Common myeloid progenitor, CD34-positive (primary cell): ENCODE data around the gene INHBA.

Source experiments
- CTCF ChIA-PET: fragments of 350-600 bp; sonication (Branson Sonifier 250); formaldehyde crosslinking; loops from one replicate; lab custom pipeline; 2021; ENCODE audit warnings: antibody characterized with exemption; lab: Charles Lee
- POLR2A ChIA-PET: fragments of 350-600 bp; sonication (Branson Sonifier 250); formaldehyde crosslinking; loops from one replicate; lab custom pipeline; 2021; ENCODE audit warnings: antibody characterized with exemption; lab: Charles Lee
- DNase-seq, 3 donors: peaks; one replicate each; pipeline versions ENCODE4 v3.0.0 to v3.0.0-alpha.2; 2013
- H3K27ac ChIP-seq, 2 experiments: 1 replicate in 1 of 2; 2 replicates in 1 of 2; pipeline ENCODE4 v1.7.0; 2013; ENCODE audit warnings: inconsistent platforms in 2 of 2, low read length in 2 of 2, mild to moderate bottlenecking in 2 of 2, low read depth in 1 of 2, moderate library complexity in 1 of 2; ENCODE audit not compliant: severe bottlenecking in 2 of 2, insufficient read depth in 1 of 2, poor library complexity in 1 of 2
- H3K27me3 ChIP-seq, 5 experiments: replicated peaks in 2 of 5; 1 replicate in 3 of 5; 2 replicates in 2 of 5; pipeline versions ENCODE4 v1.6.1 to v1.7.0; 2013; ENCODE audit warnings: low read length in 4 of 5, mild to moderate bottlenecking in 2 of 5, moderate library complexity in 2 of 5, inconsistent platforms in 1 of 5; ENCODE audit not compliant: insufficient read depth in 5 of 5, control insufficient read depth in 4 of 5
- H3K36me3 ChIP-seq, 4 experiments: 1 replicate in 2 of 4; 2 replicates in 2 of 4; pipeline versions ENCODE4 v1.6.1 to v1.7.0; 2013; ENCODE audit warnings: low read length in 3 of 4, control low read depth in 1 of 4, mild to moderate bottlenecking in 1 of 4; ENCODE audit not compliant: control insufficient read depth in 4 of 4, insufficient read depth in 4 of 4
- H3K4me1 ChIP-seq, 4 experiments: 1 replicate in 3 of 4; 2 replicates in 1 of 4; pipeline versions ENCODE4 v1.6.1 to v1.7.1; 2013; ENCODE audit warnings: low read length in 3 of 4, mild to moderate bottlenecking in 3 of 4, control low read depth in 1 of 4, inconsistent platforms in 1 of 4, moderate library complexity in 1 of 4; ENCODE audit not compliant: control insufficient read depth in 4 of 4, insufficient read depth in 4 of 4; ENCODE audit errors: control extremely low read depth in 1 of 4
- H3K4me3 ChIP-seq, 7 experiments: 1 replicate in 4 of 7; 2 replicates in 3 of 7; pipeline versions ENCODE4 v1.5.1 to v1.7.0; 2013; ENCODE audit warnings: mild to moderate bottlenecking in 7 of 7, low read length in 6 of 7, moderate library complexity in 6 of 7, inconsistent platforms in 2 of 7, low read depth in 2 of 7, control low read depth in 1 of 7; ENCODE audit not compliant: insufficient read depth in 4 of 7, control insufficient read depth in 1 of 7; ENCODE audit errors: extremely low read depth in 1 of 7
- H3K9me3 ChIP-seq, 5 experiments: 1 replicate in 4 of 5; 2 replicates in 1 of 5; pipeline versions ENCODE4 v1.6.1 to v1.7.1; 2013; ENCODE audit warnings: low read length in 4 of 5, mild to moderate bottlenecking in 2 of 5, inconsistent platforms in 1 of 5, low read depth in 1 of 5, moderate library complexity in 1 of 5; ENCODE audit not compliant: control insufficient read depth in 4 of 5, insufficient read depth in 2 of 5; ENCODE audit errors: control extremely low read depth in 1 of 5
- WGBS: methylation state at CpG from one replicate; pipeline ENCODE4 v1.1.5; 2013; ENCODE audit not compliant: insufficient coverage; 5-methylcytosine and 5-hydroxymethylcytosine counted together

Gene INHBA

DNA sequence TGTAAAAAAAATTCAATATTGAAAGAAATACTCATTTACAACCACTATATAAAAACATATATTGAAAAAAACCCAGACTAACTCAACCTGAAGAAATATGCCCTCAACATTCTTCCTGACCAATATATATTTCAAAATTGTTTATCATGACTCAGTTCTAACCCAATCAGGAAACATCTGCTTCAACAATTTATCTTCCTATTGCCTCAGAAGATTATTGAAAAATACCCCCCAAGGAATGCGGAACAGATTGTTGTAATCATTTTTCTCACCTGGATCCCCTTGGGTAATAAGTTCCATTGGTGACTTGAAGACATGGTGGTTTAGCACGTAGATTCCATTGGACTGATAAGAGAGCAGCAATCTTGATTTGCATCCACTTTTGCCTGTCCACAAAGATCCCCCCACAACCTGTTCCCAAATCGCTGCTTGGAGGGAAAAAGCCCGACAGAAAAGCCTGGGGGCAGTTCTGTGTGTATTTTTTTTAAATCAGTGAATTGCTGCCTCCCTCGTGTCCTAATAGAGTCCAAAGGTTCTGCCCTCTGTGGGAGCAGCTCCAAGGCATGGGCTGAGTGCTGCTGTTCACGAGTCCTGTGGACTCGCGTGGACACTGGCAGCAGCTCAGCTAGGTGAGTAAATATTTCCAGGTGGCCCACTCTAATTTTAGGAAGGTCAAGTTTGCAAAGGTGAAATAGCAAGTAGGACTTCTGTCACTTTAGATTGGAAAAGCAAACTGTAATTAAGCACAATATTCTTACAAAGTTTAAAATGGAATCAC lies 5.9 kb upstream of the INHBA start:
- POLR2A ChIA-PET = interaction anchor here (1.1 kb wide), 1 partner anchor 22 kb away, joined by 3 read pairs; no protein-coding TSS in a partner anchor
- 53% methylated on average over 5 of the region's 8 CpGs for WGBS
- Histone ChIP-seq H3K9me3 (no peaks in the 10 kb centered on the region), H3K27ac (no peak overlapping the region), H3K4me3 (no peak overlapping the region), H3K4me1 (peaks cover 15 to 41% (median 23%) of the 10 kb centered on the region in 4 experiments), H3K27me3 (no peaks in the 10 kb centered on the region), H3K36me3 (no peaks in the 10 kb centered on the region)
- DNase-seq = peak; percentile 63 to 92 (median 90)
- CTCF ChIA-PET = interaction anchor here (0.7 to 3.5 kb wide), 5 partner anchors 12 to 1476 kb away, joined by 3 to 12 read pairs (median 3); no protein-coding TSS in a partner anchor

DNA sequence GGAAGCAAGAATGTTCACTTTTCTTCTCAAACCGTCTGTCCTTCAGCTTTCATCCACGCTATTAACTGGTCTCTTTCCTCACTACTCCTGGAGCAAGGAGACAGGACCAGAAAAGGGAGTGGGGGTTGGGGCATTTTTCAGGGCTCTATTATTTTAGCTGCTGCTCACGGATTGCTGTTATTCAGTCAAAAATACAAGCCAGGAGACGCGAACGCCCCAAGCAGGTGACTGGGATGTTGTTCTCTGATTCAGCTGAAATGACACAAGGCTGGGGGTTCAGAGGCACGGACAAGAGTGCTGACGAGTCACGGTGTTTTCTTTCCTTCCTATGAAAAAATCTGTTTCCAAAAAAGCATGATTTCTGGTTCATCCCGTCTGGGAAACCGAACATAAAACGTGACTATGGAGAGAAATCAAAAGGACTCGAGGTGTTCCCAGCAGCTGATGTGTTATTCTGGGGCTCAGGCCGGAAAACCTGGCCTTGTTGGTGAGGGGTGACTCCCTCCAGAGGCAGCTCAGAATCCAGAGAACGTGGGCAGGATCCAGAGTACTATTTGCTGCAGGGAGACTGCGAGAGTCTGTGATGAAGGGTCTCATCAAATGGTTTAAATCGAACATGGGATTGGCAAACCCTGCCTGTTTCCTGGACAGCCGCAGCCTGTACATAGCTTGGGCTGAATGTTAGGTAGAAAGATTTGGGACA lies 3.5 kb upstream of the INHBA start:
- DNase-seq = no peak
- CTCF ChIA-PET = interaction anchor here (0.8 to 2.9 kb wide), 14 partner anchors 10 to 1473 kb away, joined by 3 to 20 read pairs (median 3); no protein-coding TSS in a partner anchor
- POLR2A ChIA-PET = no interaction called here
- WGBS = 98% methylated on average over 18 of the region's 18 CpGs
- no peaks in the 10 kb centered on the region for H3K36me3 ChIP-seq
- H3K4me3 ChIP-seq = no peak overlapping the region
- no peaks in the 10 kb centered on the region for H3K9me3 ChIP-seq
- peaks cover 15 to 41% (median 24%) of the 10 kb centered on the region in 4 experiments for H3K4me1 ChIP-seq
- H3K27me3 ChIP-seq = no peaks in the 10 kb centered on the region
- no peak overlapping the region for H3K27ac ChIP-seq

- Histone ChIP-seq H3K4me3 (peak overlapping the region; percentile 21 to 89 (median 72)), H3K27me3 (peaks cover 0 to 3% (median 0%) of the 10 kb centered on the region in 5 experiments), H3K36me3 (no peaks in the 10 kb centered on the region), H3K27ac (no peak overlapping the region), H3K9me3 (no peaks in the 10 kb centered on the region), H3K4me1 (peaks cover 15 to 44% (median 28%) of the 10 kb centered on the region in 4 experiments)
- 1% methylated on average over 42 of the region's 42 CpGs for WGBS
- peak; percentile 86 to 92 (median 92) for DNase-seq
- ChIA-PET POLR2A (interaction anchor here (0.7 kb wide), 1 partner anchor 11 kb away, joined by 3 read pairs; no protein-coding TSS in a partner anchor), CTCF (interaction anchor here (0.7 to 2.9 kb wide), 27 partner anchors 9 to 1472 kb away, joined by 3 to 20 read pairs (median 3); no protein-coding TSS in a partner anchor)
These were observed 2.4 kb upstream of the INHBA start for GRCh38 chr7:41705109-41705901.

- Histone ChIP-seq H3K27me3 (peaks cover 0 to 18% (median 4%) of the 10 kb centered on the region in 5 experiments), H3K27ac (no peak overlapping the region), H3K4me1 (peaks cover 11 to 51% (median 30%) of the 10 kb centered on the region in 4 experiments), H3K4me3 (no peak overlapping the region), H3K9me3 (no peaks in the 10 kb centered on the region), H3K36me3 (no peaks in the 10 kb centered on the region)
- WGBS = 98% methylated on average over 10 of the region's 13 CpGs
- CTCF ChIA-PET = interaction anchor here (0.6 kb wide), 1 partner anchor 10 kb away, joined by 3 read pairs; no protein-coding TSS in a partner anchor
- no peak for DNase-seq
- POLR2A ChIA-PET = no interaction called here
These were observed 1.6 kb downstream of the INHBA start for GRCh38 chr7:41701068-41701941.

- peaks cover 0 to 18% (median 4%) of the 10 kb centered on the region in 5 experiments for H3K27me3 ChIP-seq
- H3K9me3 ChIP-seq = no peaks in the 10 kb centered on the region
- H3K4me3 ChIP-seq = peak overlapping the region in 5 of 7 experiments; percentile 27 to 64 (median 54)
- H3K27ac ChIP-seq = no peak overlapping the region
- ChIA-PET CTCF (interaction anchor here (0.9 to 1.4 kb wide), 4 partner anchors 13 to 1468 kb away, joined by 3 to 4 read pairs (median 4); no protein-coding TSS in a partner anchor), POLR2A (no interaction called here)
- peak in 2 of 3 donors; percentile 27 to 43 for DNase-seq
- H3K4me1 ChIP-seq = peaks cover 6 to 47% (median 19%) of the 10 kb centered on the region in 4 experiments
- 2% methylated on average over 16 of the region's 18 CpGs for WGBS
- H3K36me3 ChIP-seq = no peaks in the 10 kb centered on the region
These were observed 2.8 kb downstream of the INHBA start for GRCh38 chr7:41700044-41700471.
